Activated naive CD4-positive, alpha-beta T cell (primary cell): ENCODE results near the gene ARID5A.
"Not testable (repeated sequence)": the region's sequence is repeated elsewhere in the genome, so short reads cannot be mapped to it uniquely, and the experiment has no call there.

Experiments
- DNase-seq, 4 experiments: peaks; one replicate each; lab custom pipeline; 2025; lab: John Stamatoyannopoulos, UW

ARID5A gene

GRCh38 chr2:96555146-96555610 is 18.6 kb downstream of the ARID5A start:
- DNase-seq, result no peak

DNA sequence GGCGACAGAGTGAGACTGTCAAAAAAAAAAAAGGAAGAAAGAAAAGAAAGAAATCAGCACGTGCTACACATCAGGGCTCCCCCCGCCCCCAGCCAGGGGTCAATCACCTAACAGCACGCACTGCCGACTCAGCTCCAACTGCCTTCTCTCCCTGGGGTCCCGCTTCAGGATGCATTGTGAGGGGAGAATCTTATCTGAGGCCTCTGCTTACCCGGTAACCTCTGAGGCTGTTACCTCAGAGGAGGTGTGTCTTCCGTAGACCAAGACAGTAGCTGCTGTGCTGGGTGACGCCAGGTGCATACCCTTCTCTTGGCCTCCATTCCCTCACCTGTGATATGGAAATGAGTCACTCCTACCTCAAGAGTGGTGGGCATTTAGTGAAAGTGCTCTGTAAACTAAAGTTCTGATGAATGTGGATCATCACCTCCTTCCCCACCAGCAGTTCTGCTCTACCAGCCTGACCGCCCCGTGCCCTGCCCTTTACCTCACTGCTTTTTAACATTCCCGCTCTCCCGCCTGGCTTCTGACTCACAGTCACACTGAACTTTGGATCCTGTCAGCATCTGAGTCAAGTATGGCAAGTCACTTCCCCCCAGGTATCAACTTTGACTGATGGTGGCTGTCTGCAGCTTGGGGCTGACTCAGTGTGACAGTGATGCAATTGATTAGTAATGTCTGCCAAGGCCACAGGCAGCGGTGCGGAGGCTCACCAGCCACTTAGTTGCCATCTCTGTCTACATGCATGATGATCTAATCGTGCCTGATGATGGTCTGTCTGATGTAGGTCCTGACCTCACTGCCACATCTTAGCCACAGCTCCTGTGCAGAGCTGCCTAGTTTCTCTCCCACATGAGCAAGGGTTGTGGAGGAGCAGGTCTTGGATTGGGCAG is 20.1 kb downstream of the ARID5A start:
- DNase-seq, result peak in 1 of 4 experiments; percentile 25

GRCh38 chr2:96557421-96557820 is 20.9 kb downstream of the ARID5A start:
- not testable (repeated sequence) for DNase-seq

- no peak for DNase-seq
Measured at GRCh38 chr2:96558061-96558460, 21.5 kb downstream of the ARID5A start.

DNA sequence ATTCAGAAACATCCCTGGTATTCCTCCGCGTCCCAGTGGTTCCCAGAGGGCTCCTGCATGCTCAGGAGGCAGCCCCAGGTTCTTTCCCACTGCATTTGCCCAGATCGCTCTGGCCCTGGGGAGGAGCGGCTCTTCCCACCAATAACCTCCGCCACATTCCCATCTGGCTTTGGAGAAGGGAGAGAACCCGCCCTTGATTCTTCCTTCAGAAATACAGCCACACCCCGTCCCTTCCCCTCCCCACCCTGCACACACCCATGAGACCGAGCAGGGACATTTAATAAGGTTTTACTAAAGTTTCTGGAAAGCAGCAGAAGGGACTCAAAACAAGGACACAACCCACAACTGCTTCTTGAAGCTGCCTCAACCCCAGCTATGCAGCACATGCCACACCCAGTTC is 21.9 kb downstream of the ARID5A start:
- no peak for DNase-seq

- no peak for DNase-seq
Measured at GRCh38 chr2:96564026-96564425, 27.5 kb downstream of the ARID5A start.

DNA sequence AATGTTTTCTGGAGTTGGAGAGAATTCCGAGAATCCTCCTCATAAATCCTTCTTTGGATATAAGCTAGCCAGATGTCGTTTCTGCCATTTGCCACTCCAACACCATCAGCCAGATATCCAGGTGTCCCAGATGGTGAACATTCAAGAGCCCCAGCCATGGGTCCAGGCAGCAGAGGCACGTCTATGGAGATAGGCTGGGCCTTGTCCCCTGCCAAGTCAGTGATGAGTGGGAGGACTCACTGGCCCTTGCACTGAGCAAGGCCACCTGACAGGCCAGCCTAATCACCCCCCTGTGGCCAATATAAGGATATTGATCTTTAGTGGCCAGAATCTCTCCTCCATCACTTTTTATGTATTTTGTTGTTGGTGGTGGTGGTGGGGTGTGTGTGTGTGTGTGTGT is 28.0 kb downstream of the ARID5A start:
- DNase-seq, result no peak

DNA sequence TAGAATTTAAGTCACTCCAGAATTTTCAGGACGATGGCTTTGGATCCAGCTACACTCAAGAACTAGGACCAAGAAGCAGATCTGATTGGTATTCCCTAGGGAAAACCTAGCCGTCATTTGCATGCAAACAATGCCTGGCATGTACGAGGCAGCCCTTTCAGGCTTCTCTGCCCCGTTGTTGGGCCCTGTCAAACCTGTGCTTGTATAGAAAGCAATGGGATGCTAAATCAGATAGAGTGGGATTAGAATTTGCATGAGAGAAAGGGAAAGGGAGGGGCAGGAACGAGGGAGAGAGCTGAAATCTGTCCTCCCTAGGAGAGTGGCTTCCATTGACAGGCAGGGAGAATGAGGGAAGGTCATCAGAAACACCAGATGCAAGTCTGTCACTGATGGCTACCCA is 28.6 kb downstream of the ARID5A start:
- DNase-seq, result no peak

DNA sequence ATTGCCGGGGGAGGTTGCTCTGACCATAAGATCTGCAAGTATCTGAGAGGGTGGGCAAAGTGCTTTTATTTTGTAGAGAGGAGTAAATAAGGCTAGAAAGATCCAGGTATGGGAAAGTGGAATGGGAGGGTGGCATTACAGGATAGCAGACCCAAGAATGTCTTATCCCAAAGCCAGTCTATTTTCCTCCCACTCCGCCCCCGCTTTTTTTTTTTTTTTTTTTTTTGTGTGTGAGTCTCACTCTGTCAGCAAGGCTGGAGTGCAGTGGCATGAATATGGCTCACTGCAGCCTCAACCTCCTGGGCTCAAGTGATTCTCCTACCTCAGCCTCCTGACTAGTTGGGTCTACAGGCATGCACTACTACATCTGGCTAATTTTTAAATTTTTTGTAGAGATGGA is 31.5 kb downstream of the ARID5A start:
- DNase-seq, result no peak

DNA sequence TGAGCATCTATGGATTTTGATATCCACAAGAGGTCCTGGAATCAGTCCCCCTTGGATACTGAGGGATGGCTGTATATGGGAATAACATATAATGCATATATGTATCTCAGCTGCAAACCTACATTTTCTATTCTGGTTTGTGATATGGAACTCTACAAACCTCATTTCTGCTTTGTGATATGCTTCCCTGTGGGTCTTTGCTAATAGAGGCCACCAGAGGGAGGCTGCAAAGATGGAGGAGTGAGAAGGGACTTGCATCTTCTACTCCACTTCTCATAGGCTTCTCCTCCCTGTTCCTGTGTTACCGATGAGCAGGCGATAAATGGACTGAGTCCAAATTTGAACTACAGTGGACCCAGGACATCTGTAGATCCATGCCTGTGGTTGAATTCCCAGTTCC is 37.8 kb downstream of the ARID5A start:
- DNase-seq, result no peak

- DNase-seq, result no peak
Measured at GRCh38 chr2:96575785-96576456, 39.4 kb downstream of the ARID5A start.

DNA sequence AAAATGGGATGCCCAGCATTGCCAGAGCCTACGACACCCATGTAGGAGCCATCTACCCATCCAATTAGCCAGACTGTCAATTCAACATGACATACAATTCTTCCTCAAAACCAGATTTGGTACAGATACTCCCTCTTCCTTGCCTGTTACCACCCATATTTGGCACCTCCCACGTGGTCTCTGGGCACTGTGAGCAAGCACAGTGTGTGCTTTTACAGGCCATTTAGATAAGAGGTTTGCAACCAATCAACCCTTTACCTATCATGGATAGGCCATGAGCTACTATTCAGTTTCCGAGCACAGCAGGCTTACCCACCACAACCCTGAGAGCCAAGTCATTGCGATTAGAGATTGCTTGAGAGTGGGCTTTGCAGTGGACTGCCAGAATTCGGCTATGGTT is 40.9 kb downstream of the ARID5A start:
- DNase-seq, result no peak

DNA sequence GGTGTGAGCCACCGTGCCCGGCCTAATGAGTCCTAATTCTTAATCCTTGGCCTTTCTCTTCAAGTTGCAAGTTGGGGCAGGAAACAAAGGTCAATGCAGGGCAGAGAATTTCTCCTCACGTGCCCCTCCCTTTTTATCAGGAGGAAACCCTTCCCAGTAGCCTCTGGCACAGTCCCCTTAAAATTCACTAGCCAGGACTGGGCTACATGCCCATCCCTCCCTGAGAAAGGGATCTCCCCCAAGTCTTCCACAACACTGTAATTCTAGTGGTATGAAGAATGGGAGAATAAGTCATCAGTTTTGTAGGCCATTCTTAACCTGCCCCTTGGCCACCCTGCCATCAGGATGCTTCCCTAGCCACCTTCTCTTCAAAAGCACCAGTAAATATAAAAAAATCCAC is 42.2 kb downstream of the ARID5A start:
- no peak for DNase-seq

- no peak for DNase-seq
Measured at GRCh38 chr2:96579422-96579821, 42.9 kb downstream of the ARID5A start.

GRCh38 chr2:96580771-96581170 is 44.2 kb downstream of the ARID5A start:
- DNase-seq, result no peak

DNA sequence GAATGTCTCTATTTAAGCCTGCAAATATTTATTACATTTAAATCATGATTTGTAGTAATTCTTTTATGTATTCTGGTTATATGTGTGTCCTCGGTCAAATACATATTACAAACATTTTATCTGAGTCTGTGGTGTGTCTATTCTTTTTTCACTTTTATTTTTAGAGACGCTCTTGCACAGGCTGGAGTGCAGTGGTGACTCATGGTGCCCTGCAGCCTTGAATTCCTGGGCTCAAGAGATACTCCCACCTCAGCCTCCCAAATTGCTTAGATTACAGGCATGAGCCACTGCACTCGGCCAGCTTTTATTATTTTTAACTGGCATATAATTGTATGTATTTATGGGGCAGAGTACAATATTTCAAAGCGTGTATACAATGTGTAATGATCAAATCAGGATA is 47.5 kb downstream of the ARID5A start:
- DNase-seq, result no peak

DNA sequence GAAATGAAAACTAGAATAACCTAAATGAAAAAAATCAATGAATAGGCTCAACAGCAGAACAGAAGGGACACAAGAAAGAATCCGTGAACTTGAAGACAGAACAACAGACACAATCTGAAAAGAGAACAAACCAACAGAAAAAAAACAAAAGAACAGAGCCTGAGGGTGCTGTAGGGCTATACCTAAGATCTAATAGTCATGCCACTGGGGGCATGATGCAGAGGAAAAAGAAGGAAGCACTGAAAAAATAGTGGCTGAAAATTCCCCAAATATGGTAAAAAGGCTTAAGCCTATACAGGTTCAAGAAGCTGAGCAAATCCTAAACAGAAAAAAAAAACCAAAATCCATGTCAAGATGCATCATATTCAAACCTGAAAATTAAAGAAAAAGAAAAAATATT is 51.3 kb downstream of the ARID5A start:
- DNase-seq, result no peak

DNA sequence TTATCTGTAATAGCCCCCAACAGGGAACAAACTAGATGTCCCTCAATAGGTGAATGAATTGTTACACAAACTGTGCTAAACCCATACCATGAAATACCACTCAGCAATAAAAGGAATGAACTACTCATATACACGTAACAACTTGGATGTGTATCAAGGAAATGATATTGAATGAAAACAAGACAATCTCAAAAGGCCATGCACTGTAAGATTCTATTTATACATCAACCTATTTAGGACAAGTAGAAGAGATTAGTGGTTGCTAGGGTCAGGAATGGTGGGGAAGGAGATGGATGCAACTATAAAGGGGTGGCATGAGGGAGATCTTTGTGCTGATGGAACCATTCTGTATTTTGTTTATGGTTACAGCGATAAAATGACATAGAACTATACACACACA is 54.5 kb downstream of the ARID5A start:
- DNase-seq, result no peak

- no peak for DNase-seq
Measured at GRCh38 chr2:96591494-96591893, 54.9 kb downstream of the ARID5A start.

- no peak for DNase-seq
Measured at GRCh38 chr2:96594282-96594681, 57.7 kb downstream of the ARID5A start.

GRCh38 chr2:96594691-96595152 is 58.2 kb downstream of the ARID5A start:
- no peak for DNase-seq

DNA sequence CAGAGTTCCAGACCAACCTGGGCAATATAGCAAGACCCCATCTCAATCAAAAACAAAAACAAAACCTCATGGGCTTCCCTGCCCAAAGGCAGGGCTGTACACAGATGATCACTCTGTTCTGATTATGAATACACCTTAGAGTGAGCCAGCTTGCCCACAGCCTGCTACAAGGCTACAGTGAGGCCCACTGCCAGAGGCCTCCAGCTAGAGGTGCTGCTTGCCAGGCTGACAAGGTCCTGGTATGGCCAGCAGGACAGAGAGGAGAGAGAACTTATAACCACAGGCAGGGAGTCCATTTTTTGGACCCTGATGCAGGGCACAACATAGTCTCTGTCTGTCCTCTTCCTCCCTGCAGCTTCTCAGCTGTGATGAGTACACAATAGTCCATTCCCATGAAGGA is 60.0 kb downstream of the ARID5A start:
- DNase-seq, result no peak

DNA sequence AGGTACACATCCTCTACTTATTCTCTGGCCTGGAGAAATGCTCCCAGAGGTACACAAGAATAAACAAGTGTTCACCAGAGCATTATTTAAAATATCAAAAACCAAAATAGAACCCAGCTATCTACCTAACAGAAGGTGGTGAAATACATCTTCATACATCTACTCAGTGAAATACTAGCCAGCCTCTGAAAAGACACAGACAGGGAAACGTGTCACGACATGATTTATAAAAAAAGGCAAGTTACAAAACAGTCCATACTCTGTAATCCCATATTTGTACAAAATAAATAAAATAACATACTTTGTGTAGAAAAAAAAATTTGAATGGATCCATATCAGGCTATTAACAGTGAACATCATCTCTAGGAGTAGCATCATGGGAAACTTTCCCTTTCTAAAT is 63.4 kb downstream of the ARID5A start:
- DNase-seq, result no peak
